Stomach (tissue), 9 donors: ENCODE measurements around the gene CRY2. TPM values are rescaled to one million over a fixed set of nuclear protein-coding genes. Genes with fewer than 3 reads are reported as not detected.
"Not testable (repeated sequence)": the region's sequence is repeated elsewhere in the genome, so short reads cannot be mapped to it uniquely, and the experiment has no call there.

ENCODE experiments used
- DNase-seq, 2 donors: peaks; one replicate each; pipeline versions ENCODE4 v3.0.0 to v3.0.0-alpha.2; 2013 to 2019
- H3K27ac ChIP-seq, 5 donors: fragments of 200-600 bp in 4 of 5; sonication (generic) in 4 of 5; one replicate each; pipeline ENCODE4 v1.5.1; 2013 to 2019; ENCODE audit warnings: mild to moderate bottlenecking in 1 of 5, moderate library complexity in 1 of 5
- H3K27me3 ChIP-seq, 3 donors: fragments of 200-600 bp; sonication (generic); one replicate each; pipeline ENCODE4 v1.5.1; 2017 to 2019; ENCODE audit warnings: mixed run types in 1 of 3
- H3K36me3 ChIP-seq, 4 donors: fragments of 200-600 bp; sonication (generic); 1 replicate in 3 of 4; 2 replicates in 1 of 4; pipeline ENCODE4 v1.5.1; 2016 to 2019
- H3K4me1 ChIP-seq, 4 donors: fragments of 200-600 bp; sonication (generic); one replicate each; pipeline ENCODE4 v1.5.1; 2016 to 2019
- H3K4me3 ChIP-seq, 4 donors: fragments of 200-600 bp; sonication (generic) in 3 of 4; one replicate each; pipeline ENCODE4 v1.5.1; 2016 to 2019; ENCODE audit warnings: mild to moderate bottlenecking in 1 of 4
- H3K9me3 ChIP-seq, 4 donors: fragments of 200-600 bp; sonication (generic); one replicate each; pipeline ENCODE4 v1.5.1; 2016 to 2019
- CTCF ChIP-seq, 7 experiments: fragments of 450-650 bp in 4 of 7; fragments of 200-600 bp in 3 of 7; sonication (generic) in 3 of 7; IDR thresholded peaks; one replicate each; pipeline ENCODE4 v1.5.1; 2016 to 2019; ENCODE audit warnings: antibody characterized with exemption in 7 of 7, control low read depth in 2 of 7, mild to moderate bottlenecking in 1 of 7
- EP300 ChIP-seq: sonication (generic); formaldehyde crosslinking; IDR thresholded peaks from one replicate; pipeline ENCODE4 v1.6.1; 2017; ENCODE audit warnings: antibody characterized with exemption
- POLR2A ChIP-seq, 4 donors: fragments of 450-650 bp; IDR thresholded peaks; one replicate each; pipeline ENCODE4 v1.6.1; 2016; ENCODE audit warnings: antibody characterized with exemption in 4 of 4, control low read depth in 2 of 4, mild to moderate bottlenecking in 1 of 4, moderate library complexity in 1 of 4
- POLR2AphosphoS5 ChIP-seq, 3 donors: sonication (generic); formaldehyde crosslinking; IDR thresholded peaks; one replicate each; pipeline ENCODE4 v1.6.1; 2016; ENCODE audit warnings: antibody characterized with exemption in 3 of 3
- WGBS, 5 donors: extraction: QIAGEN DNeasy Blood & Tissue Kit in 3 of 5; methylation state at CpG; one replicate each; pipeline versions ENCODE4 v1.1.5 to v1.1.7; 2013 to 2018; 5-methylcytosine and 5-hydroxymethylcytosine counted together
- intact Hi-C: fragments of 100-400 bp; cut with DNase I; formaldehyde crosslinking; loops from one replicate; pipeline ENCODE4 v1.15.1; 2023; ENCODE audit warnings: low total_unique reads
- polyA plus RNA-seq, 3 donors: library from polyadenylated mRNA; stranded (reverse); fragments of 200-250 nt; gene quantifications; one replicate each; pipeline ENCODE4 v1.2.3, GENCODE V29; 2013
- total RNA-seq, 5 donors: library from RNA; depleted of rRNA; stranded (reverse); fragments of >200 nt; gene quantifications; one replicate each; pipeline versions ENCODE4 v1.1.0 to v1.2.3, GENCODE V29; 2014 to 2016
- donor health status: healthy with polysubstance abuse.
- donor health status: Bipolar disorder and iron deficiency.
- donor health status: healthy.

CRY2 gene
- total and polyA plus RNA-seq, 8 donors, result 8.2 to 45.9 (median 27.2) TPM

- no peaks in the 10 kb centered on the region for H3K9me3 ChIP-seq
- no peak for TF ChIP-seq EP300
- TF ChIP-seq POLR2A (IDR thresholded peaks at IDR 0.05), result no peak
- no peak for TF ChIP-seq POLR2AphosphoS5 (IDR thresholded peaks at IDR 0.05)
- no peak for TF ChIP-seq CTCF (IDR thresholded peaks at IDR 0.05)
- H3K36me3 ChIP-seq, result peaks cover 3 to 16% (median 11%) of the 10 kb centered on the region in 4 donors
- H3K4me1 ChIP-seq, result no peaks in the 10 kb centered on the region
- H3K27me3 ChIP-seq, result no peaks in the 10 kb centered on the region
- DNase-seq, result no peak
- H3K27ac ChIP-seq, result no peak overlapping the region
- WGBS, 5 donors, result 38 to 67% (median 45%) methylated on average over 3 of the region's 3 CpGs
- intact Hi-C loops, result no loop called here
- no peak overlapping the region for H3K4me3 ChIP-seq
Observed at GRCh38 chr11:45816614-45817013, 30.7 kb upstream of the CRY2 start.

GRCh38 chr11:45817191-45817590 lies 30.1 kb upstream of the CRY2 start:
- TF ChIP-seq CTCF (IDR thresholded peaks at IDR 0.05), result no peak
- TF ChIP-seq POLR2AphosphoS5 (IDR thresholded peaks at IDR 0.05), result no peak
- no peak for TF ChIP-seq EP300
- no peak for TF ChIP-seq POLR2A (IDR thresholded peaks at IDR 0.05)
- DNase-seq, result no peak
- WGBS, 5 donors, result 93 to 96% (median 94%) methylated on average over 7 of the region's 7 CpGs
- no peak overlapping the region for H3K27ac ChIP-seq
- intact Hi-C loops, result no loop called here
- H3K4me3 ChIP-seq, result no peak overlapping the region
- no peaks in the 10 kb centered on the region for H3K4me1 ChIP-seq
- no peaks in the 10 kb centered on the region for H3K27me3 ChIP-seq
- no peaks in the 10 kb centered on the region for H3K9me3 ChIP-seq
- H3K36me3 ChIP-seq, result peaks cover 0 to 10% (median 5%) of the 10 kb centered on the region in 4 donors

GRCh38 chr11:45818961-45819605 lies 28.2 kb upstream of the CRY2 start:
- Histone ChIP-seq H3K27ac (no peak overlapping the region), H3K27me3 (no peaks in the 10 kb centered on the region), H3K36me3 (no peaks in the 10 kb centered on the region), H3K9me3 (no peaks in the 10 kb centered on the region), H3K4me3 (no peak overlapping the region), H3K4me1 (no peaks in the 10 kb centered on the region)
- no peak for DNase-seq
- TF ChIP-seq POLR2AphosphoS5 (IDR thresholded peaks at IDR 0.05) (no peak), POLR2A (IDR thresholded peaks at IDR 0.05) (no peak), CTCF (IDR thresholded peaks at IDR 0.05) (no peak), EP300 (no peak)
- 82 to 94% (median 85%) methylated on average over 6 of the region's 6 CpGs for WGBS, 5 donors
- intact Hi-C loops, result no loop called here

- TF ChIP-seq CTCF (IDR thresholded peaks at IDR 0.05), result no peak
- Histone ChIP-seq H3K27me3 (no peaks in the 10 kb centered on the region), H3K27ac (no peak overlapping the region), H3K4me1 (no peaks in the 10 kb centered on the region), H3K36me3 (no peaks in the 10 kb centered on the region), H3K4me3 (no peak overlapping the region), H3K9me3 (no peaks in the 10 kb centered on the region)
- 79 to 91% (median 89%) methylated on average over 5 of the region's 5 CpGs for WGBS, 5 donors
- DNase-seq, result no peak
- intact Hi-C loops, result no loop called here
Observed at GRCh38 chr11:45820211-45820857, 26.9 kb upstream of the CRY2 start.

GRCh38 chr11:45826492-45826891 lies 20.8 kb upstream of the CRY2 start:
- H3K36me3 ChIP-seq, H3K4me3 ChIP-seq, H3K9me3 ChIP-seq, intact Hi-C loops, DNase-seq, H3K27ac ChIP-seq, H3K4me1 ChIP-seq: not testable (repeated sequence)
- H3K27me3 ChIP-seq, result peaks cover 0 to 20% (median 0%) of the 10 kb centered on the region in 3 donors
- WGBS, 5 donors, result 48 to 65% (median 51%) methylated on average over 7 of the region's 7 CpGs
